Testis (tissue), 2 donors: ENCODE measurements around the gene CHDH.

Experiments used
- POLR2A ChIP-seq: fragments of 450-650 bp; IDR thresholded peaks from one replicate; pipeline ENCODE4 v1.6.1; 2017; ENCODE audit warnings: antibody characterized with exemption, mild to moderate bottlenecking, moderate library complexity
- TF ChIP-seq, protein P1 (sequence below), 3 experiments: fragments of 450-650 bp in 2 of 3; fragments of 200-600 bp in 1 of 3; sonication (generic) in 1 of 3; IDR thresholded peaks; one replicate each; pipeline ENCODE4 v1.5.1; 2016 to 2019; ENCODE audit warnings: antibody characterized with exemption in 3 of 3, mild to moderate bottlenecking in 2 of 3, moderate library complexity in 1 of 3

DNA sequence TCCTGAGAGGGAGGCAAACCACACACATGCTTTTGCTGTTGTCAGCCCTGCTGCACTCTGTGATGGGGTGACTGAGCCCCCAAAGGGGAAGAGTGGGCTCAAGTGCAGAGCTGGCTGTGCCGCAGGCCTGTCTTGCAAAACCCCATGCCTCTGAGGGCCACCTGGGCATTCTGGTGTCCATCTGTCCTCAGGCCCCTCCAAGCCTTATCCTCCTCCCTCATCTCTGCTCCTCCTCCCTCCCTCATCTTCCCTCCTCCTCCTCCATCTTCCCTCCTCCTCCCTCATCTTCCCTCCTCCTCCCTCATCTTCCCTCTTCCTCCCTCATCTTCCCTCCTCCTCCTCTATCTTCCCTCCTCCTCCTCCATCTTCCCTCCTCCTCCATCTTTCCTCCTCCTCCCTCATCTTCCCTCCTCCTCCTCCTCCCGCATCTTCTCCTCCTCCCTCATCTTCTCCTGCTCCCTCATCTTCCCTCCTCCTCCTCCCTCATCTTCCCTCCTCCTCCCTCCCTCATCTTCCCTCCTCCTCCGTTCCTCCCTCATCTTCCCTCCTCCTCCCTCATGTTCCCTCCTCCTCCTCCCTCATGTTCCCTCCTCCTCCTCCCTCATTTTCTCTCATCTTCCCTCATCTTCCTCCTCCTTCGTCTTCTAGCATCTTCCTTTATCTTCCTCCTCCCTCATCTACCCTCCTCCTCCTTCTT, 40.6 kb downstream of the CHDH start:
- TF ChIP-seq, protein P1, sequence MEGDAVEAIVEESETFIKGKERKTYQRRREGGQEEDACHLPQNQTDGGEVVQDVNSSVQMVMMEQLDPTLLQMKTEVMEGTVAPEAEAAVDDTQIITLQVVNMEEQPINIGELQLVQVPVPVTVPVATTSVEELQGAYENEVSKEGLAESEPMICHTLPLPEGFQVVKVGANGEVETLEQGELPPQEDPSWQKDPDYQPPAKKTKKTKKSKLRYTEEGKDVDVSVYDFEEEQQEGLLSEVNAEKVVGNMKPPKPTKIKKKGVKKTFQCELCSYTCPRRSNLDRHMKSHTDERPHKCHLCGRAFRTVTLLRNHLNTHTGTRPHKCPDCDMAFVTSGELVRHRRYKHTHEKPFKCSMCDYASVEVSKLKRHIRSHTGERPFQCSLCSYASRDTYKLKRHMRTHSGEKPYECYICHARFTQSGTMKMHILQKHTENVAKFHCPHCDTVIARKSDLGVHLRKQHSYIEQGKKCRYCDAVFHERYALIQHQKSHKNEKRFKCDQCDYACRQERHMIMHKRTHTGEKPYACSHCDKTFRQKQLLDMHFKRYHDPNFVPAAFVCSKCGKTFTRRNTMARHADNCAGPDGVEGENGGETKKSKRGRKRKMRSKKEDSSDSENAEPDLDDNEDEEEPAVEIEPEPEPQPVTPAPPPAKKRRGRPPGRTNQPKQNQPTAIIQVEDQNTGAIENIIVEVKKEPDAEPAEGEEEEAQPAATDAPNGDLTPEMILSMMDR (IDR thresholded peaks at IDR 0.05), result no peak
- TF ChIP-seq POLR2A, result no peak
